Ascending aorta (tissue), 2 donors: ENCODE results near the gene RNF157. TPM values are rescaled to one million over a fixed set of nuclear protein-coding genes. Genes with fewer than 3 reads are reported as not detected.

ENCODE experiments used
- DNase-seq, 2 donors: peaks; one replicate each; pipeline ENCODE4 v3.0.0-alpha.2; 2019; ENCODE audit warnings: low spot score in 2 of 2
- H3K27ac ChIP-seq, 2 donors: fragments of 200-600 bp; sonication (generic); one replicate each; pipeline ENCODE4 v1.5.1; 2016 to 2017; ENCODE audit warnings: mild to moderate bottlenecking in 1 of 2
- H3K27me3 ChIP-seq: fragments of 200-600 bp; sonication (generic); one replicate; pipeline ENCODE4 v1.5.1; 2017
- H3K36me3 ChIP-seq, 2 donors: fragments of 200-600 bp; sonication (generic); one replicate each; pipeline ENCODE4 v1.5.1; 2016
- H3K4me1 ChIP-seq, 2 donors: fragments of 200-600 bp; sonication (generic); one replicate each; pipeline ENCODE4 v1.5.1; 2016 to 2017; ENCODE audit warnings: mild to moderate bottlenecking in 1 of 2
- H3K4me3 ChIP-seq, 2 donors: fragments of 200-600 bp; sonication (generic); one replicate each; pipeline ENCODE4 v1.5.1; 2016 to 2017; ENCODE audit warnings: mild to moderate bottlenecking in 1 of 2
- H3K9me3 ChIP-seq, 2 donors: fragments of 200-600 bp; sonication (generic); one replicate each; pipeline ENCODE4 v1.5.1; 2016
- intact Hi-C: fragments of 100-400 bp; cut with DNase I; formaldehyde crosslinking; loops from one replicate; pipeline ENCODE4 v1.15.1; 2023
- total RNA-seq: library from RNA; depleted of rRNA; stranded (reverse); fragments of >200 nt; gene quantifications from one replicate; pipeline ENCODE4 v1.1.0, GENCODE V29; 2016
- TF ChIP-seq, protein P1 (sequence below), 3 experiments: fragments of 200-600 bp in 2 of 3; fragments of 450-650 bp in 1 of 3; sonication (generic) in 2 of 3; IDR thresholded peaks; one replicate each; pipeline ENCODE4 v1.5.1; 2016 to 2019; ENCODE audit warnings: antibody characterized with exemption in 3 of 3, mild to moderate bottlenecking in 1 of 3, moderate library complexity in 1 of 3

The RNF157 gene
- total RNA-seq, 1 donor from 2014 or later: 2.4 TPM

DNA sequence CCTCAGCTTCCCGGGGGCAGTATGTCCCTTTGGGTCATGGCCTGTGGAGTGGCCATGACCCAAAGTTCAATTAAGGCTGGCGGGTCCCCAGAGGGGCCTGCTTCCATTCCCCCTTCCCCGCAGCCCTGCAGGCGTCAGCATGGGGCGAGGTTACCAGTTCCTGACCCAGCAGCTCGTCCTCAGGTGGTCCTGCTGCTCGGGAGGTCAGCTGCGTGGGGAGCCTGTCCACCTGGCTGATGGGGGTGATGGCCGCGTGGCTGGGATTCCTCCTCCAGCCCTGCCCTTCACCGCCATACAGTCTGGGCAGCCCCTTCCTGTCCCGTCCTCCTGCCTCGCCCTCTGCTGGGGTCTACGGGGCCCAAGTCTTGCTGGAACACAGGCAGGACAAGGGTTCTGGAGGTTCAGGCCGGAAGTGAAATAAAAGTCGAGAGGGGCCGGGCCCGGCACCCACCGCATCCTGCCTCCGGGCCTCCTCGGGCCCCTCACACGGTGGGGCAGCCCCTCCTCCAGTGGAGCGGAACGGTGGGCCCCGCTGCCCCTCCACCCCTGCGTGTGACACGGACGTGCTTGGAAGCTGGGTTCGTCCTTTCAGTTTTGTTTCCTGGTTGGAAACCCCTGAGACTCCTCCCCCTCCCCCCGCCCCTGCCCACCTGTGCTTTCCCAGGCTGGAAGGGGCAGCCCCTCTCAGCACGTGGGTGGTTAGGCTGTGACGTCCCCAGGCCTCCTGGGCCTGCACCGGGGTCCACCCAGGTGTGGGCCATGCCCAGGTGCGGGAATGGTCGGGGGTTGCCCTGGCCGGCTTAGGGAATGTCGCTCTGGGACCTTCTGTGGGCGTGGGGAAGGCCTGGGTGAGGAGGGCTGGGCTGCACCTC lies 31.6 kb upstream of the RNF157 start:
- Histone ChIP-seq H3K9me3 (no peaks in the 10 kb centered on the region), H3K4me1 (peaks cover 2 to 25% of the 10 kb centered on the region in 2 donors), H3K27me3 (no peaks in the 10 kb centered on the region), H3K27ac (peak overlapping the region; percentile 8 to 25), H3K4me3 (peak overlapping the region; percentile 27 to 58), H3K36me3 (peaks cover 8 to 15% of the 10 kb centered on the region in 2 donors)
- TF ChIP-seq, protein P1, sequence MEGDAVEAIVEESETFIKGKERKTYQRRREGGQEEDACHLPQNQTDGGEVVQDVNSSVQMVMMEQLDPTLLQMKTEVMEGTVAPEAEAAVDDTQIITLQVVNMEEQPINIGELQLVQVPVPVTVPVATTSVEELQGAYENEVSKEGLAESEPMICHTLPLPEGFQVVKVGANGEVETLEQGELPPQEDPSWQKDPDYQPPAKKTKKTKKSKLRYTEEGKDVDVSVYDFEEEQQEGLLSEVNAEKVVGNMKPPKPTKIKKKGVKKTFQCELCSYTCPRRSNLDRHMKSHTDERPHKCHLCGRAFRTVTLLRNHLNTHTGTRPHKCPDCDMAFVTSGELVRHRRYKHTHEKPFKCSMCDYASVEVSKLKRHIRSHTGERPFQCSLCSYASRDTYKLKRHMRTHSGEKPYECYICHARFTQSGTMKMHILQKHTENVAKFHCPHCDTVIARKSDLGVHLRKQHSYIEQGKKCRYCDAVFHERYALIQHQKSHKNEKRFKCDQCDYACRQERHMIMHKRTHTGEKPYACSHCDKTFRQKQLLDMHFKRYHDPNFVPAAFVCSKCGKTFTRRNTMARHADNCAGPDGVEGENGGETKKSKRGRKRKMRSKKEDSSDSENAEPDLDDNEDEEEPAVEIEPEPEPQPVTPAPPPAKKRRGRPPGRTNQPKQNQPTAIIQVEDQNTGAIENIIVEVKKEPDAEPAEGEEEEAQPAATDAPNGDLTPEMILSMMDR (IDR thresholded peaks at IDR 0.05): no peak
- no peak for DNase-seq
- intact Hi-C loops: loop anchor here (10.0 kb wide), 1 partner anchor 367 kb away; the partner anchor contains the start of gene MRPL38

DNA sequence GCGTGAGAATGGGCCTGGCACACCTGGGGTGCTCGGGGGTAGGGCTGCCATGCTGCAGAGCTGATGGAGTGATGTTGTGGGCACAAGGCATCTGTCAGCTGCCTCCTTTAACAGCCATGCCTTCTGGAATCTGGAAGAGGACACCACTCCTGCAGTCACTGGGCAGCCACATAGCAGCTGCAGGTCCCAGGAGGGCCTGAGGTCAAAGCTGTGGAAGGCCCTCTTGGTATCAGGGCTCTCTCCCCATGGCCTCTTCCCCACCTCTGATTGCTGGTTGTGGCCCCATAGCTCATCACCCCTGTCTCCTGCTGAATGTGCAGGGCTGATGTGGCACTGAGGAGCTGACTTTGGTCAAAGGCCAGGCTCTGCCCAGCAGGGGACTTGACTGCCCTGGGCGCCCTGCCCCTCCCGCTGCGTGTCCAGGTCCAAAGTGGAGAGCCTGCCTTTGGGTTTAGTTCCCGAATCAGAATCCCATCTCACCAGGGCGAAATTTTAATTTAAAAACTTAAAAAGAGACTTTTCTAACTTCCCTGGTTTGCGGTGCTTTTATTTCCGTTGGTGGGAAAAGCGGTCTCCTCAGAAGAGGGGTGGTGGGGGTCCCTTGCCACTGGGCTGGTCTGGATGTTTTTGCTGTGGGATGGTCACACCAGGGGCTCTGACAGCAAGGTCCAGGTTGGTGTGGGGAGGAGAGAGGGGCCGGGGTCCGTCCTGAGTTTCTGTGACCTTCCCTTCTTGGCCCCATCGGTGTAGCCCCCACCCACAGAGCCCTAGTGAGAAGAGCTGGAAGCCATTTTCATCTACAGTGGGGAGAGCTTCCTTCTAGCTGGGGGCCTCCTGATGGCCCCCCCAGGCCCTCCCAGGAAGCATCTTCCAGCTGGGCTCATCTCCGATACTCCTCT lies 30.7 kb upstream of the RNF157 start:
- H3K9me3 ChIP-seq: no peaks in the 10 kb centered on the region
- H3K27me3 ChIP-seq: no peaks in the 10 kb centered on the region
- H3K4me1 ChIP-seq: peaks cover 2 to 30% of the 10 kb centered on the region in 2 donors
- intact Hi-C loops: loop anchor here (10.0 kb wide), 1 partner anchor 366 kb away; the partner anchor contains the start of gene MRPL38
- H3K36me3 ChIP-seq: peaks cover 8 to 15% of the 10 kb centered on the region in 2 donors
- peak overlapping the region in 1 of 2 donors; percentile 58 for H3K4me3 ChIP-seq
- TF ChIP-seq, protein P1 (IDR thresholded peaks at IDR 0.05): no peak
- peak overlapping the region in 1 of 2 donors; percentile 8 for H3K27ac ChIP-seq
- DNase-seq: no peak

DNA sequence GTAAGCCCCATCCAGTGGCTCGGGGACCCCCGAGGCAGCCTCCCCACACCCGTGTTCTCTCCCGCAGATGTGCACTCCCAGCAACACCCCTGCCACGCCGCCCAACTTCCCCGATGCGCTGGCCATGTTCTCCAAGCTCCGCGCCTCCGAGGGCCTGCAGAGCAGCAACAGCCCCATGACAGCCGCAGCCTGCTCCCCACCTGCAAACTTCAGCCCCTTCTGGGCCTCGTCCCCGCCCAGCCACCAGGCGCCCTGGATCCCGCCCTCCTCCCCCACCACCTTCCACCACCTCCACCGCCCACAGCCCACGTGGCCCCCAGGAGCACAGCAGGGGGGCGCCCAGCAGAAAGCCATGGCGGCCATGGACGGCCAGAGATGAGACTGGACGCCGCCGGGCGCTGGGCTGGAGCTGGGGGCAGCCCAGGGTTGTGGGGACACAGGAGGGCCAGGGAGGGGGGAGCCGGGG lies 29.9 kb upstream of the RNF157 start:
- H3K4me1 ChIP-seq: peaks cover 2 to 30% of the 10 kb centered on the region in 2 donors
- H3K27ac ChIP-seq: no peak overlapping the region
- H3K9me3 ChIP-seq: no peaks in the 10 kb centered on the region
- peaks cover 8 to 15% of the 10 kb centered on the region in 2 donors for H3K36me3 ChIP-seq
- TF ChIP-seq, protein P1 (IDR thresholded peaks at IDR 0.05): no peak
- no peaks in the 10 kb centered on the region for H3K27me3 ChIP-seq
- intact Hi-C loops: loop anchor here (10.0 kb wide), 1 partner anchor 365 kb away; the partner anchor contains the start of gene MRPL38
- H3K4me3 ChIP-seq: no peak overlapping the region
- no peak for DNase-seq

DNA sequence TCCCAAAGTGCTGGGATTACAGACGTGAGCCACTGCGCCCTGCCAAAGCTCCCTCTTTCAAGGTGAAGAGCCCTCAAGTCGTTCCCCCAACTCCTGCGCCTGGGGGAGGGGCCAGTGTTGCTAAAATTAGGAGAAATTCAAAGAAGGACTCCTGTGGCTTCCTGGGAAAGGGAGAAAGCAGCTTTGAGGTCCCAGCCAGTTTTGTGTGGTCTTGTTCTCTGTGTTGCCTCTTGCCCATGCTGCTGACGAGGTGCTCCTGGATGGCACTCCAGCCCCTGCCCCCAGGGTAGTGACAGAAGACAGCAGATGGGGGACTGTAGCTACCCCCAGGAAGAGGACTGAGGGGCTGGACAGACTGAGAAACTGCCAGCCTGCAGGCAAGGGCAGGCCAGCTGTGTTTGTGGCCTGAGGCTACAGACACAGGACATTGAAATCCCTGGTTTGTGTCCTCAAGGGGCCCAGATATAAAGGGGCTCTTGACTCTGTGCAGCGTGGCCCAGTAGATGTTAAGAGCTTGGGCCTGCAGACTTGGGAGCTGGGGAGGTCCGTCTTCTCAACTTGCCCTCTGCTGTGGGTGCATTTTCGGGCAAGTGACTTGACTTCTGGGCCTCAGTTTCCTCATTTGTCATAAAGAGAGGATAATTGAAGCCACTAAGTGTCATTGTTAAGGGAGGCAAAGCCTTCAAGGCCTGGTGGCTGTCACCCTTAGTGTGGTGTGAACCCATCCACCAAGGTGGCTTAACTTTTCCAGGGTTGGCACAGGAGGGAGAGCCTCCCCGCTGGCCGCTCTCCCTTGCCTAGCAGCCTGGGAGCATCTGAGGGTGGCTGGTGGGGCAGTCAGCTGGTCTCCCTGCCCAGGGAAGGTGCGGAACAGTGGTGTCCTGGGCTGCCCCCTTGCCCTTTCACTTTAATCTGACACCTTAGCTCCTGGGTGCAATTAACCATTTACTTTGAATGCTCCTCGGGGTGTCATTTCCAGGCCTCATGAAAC lies 29.0 kb upstream of the RNF157 start:
- peaks cover 2 to 33% of the 10 kb centered on the region in 2 donors for H3K4me1 ChIP-seq
- H3K36me3 ChIP-seq: peaks cover 8 to 15% of the 10 kb centered on the region in 2 donors

More for the DNA sequence above, 29.0 kb upstream of the RNF157 start:
- intact Hi-C loops: loop anchor here (10.0 kb wide), 2 partner anchors 294 to 1234 kb away; partner anchors contain the start of genes ACOX1 and TEN1
- TF ChIP-seq, protein P1 (IDR thresholded peaks at IDR 0.05): no peak
- H3K27me3 ChIP-seq: no peaks in the 10 kb centered on the region
- no peak for DNase-seq
- H3K27ac ChIP-seq: peak overlapping the region; percentile 55 to 90
- no peaks in the 10 kb centered on the region for H3K9me3 ChIP-seq
- H3K4me3 ChIP-seq: no peak overlapping the region
